Panc1 (cell line): ENCODE data around the gene VWA3B. TPM values are rescaled to one million over a fixed set of nuclear protein-coding genes. Genes with fewer than 3 reads are reported as not detected.

Experiments used
- ATAC-seq: fragments of 200-7000 bp; cut with Tn5 transposase; 2 replicates; pipeline ENCODE4 v1.9.1; 2020; ENCODE audit warnings: mild to moderate bottlenecking, moderate library complexity
- BruUV-seq: library from RNA; stranded (reverse); fragments of 400-500 nt; replicated peaks from 2 replicates; lab custom pipeline; 2021; lab: Mats Ljungman, UMichigan
- CTCF ChIA-PET: fragments of 300-600 bp; sonication (Branson Sonifier 250); formaldehyde crosslinking; loops from one replicate; lab custom pipeline; 2022; ENCODE audit warnings: antibody characterized with exemption; lab: Charles Lee
- POLR2A ChIA-PET: fragments of 300-600 bp; sonication (Branson Sonifier 250); formaldehyde crosslinking; loops from one replicate; lab custom pipeline; 2022; ENCODE audit warnings: antibody characterized with exemption; lab: Charles Lee
- DNase-seq: peaks from one replicate; pipeline ENCODE4 v3.0.0-alpha.2; 2010; ENCODE audit warnings: low read depth, low spot score
- H3K27ac ChIP-seq: 2 replicates; pipeline ENCODE4 v1.5.1; 2011; ENCODE audit warnings: mild to moderate bottlenecking, low read length, inconsistent platforms
- H3K27me3 ChIP-seq: fragments of 200-500 bp; sonication (Bioruptor generic); 2 replicates; pipeline ENCODE4 v1.6.0; 2014; ENCODE audit warnings: low read length, inconsistent platforms; ENCODE audit not compliant: control insufficient read depth, insufficient read depth
- H3K36me3 ChIP-seq: fragments of 200-500 bp; sonication (Bioruptor generic); 2 replicates; pipeline ENCODE4 v1.5.1; 2014; ENCODE audit warnings: inconsistent platforms, mild to moderate bottlenecking, low read length, moderate library complexity; ENCODE audit not compliant: control insufficient read depth, insufficient read depth
- H3K4me1 ChIP-seq: 2 replicates; pipeline ENCODE4 v1.5.1; 2011; ENCODE audit warnings: inconsistent platforms, mild to moderate bottlenecking, low read length, moderate library complexity; ENCODE audit not compliant: control insufficient read depth, insufficient read depth
- H3K4me3 ChIP-seq, 2 experiments: 2 replicates each; pipeline ENCODE4 v1.5.1; 2011 to 2012; ENCODE audit warnings: low read depth in 2 of 2, low read length in 2 of 2, mild to moderate bottlenecking in 2 of 2, inconsistent platforms in 1 of 2, moderate library complexity in 1 of 2
- H3K9me3 ChIP-seq: fragments of 200-500 bp; sonication (Bioruptor generic); 2 replicates; pipeline ENCODE4 v1.5.1; 2014; ENCODE audit warnings: low read depth, mild to moderate bottlenecking, inconsistent platforms, low read length, moderate library complexity; ENCODE audit not compliant: control insufficient read depth, insufficient read depth
- CTCF ChIP-seq: fragments of 450-650 bp; IDR thresholded peaks from 2 replicates; pipeline ENCODE4 v1.5.1; 2017; ENCODE audit warnings: mild to moderate bottlenecking
- POLR2AphosphoS5 ChIP-seq: IDR thresholded peaks from 2 replicates; pipeline ENCODE4 v1.6.1; 2012; ENCODE audit warnings: mild to moderate bottlenecking, low read depth, low read length, moderate library complexity
- REST ChIP-seq, 2 experiments: IDR thresholded peaks; 2 replicates each; pipeline ENCODE4 v1.6.1; 2011 to 2012; ENCODE audit warnings: low read depth in 2 of 2, control low read depth in 1 of 2, low read length in 1 of 2, mild to moderate bottlenecking in 1 of 2, moderate library complexity in 1 of 2; ENCODE audit not compliant: insufficient read depth in 1 of 2
- SIN3A ChIP-seq: IDR thresholded peaks from 2 replicates; pipeline ENCODE4 v1.6.1; 2012; ENCODE audit warnings: low read depth, mild to moderate bottlenecking, low read length, moderate library complexity, borderline replicate concordance; ENCODE audit not compliant: insufficient read depth
- TCF7L2 ChIP-seq: IDR thresholded peaks from 2 replicates; pipeline ENCODE4 v1.6.1; 2011; ENCODE audit warnings: mild to moderate bottlenecking, low read depth, low read length, inconsistent platforms
- in situ Hi-C: cut with HindIII; loops from 2 replicates; pipeline ENCODE4 v1.10.0; 2016; ENCODE audit warnings: low sequenced_read_pairs, low pct_unique_long_range_greater_than_20kb
- intact Hi-C: fragments of 100-400 bp; cut with micrococcal nuclease; formaldehyde crosslinking; loops from one replicate; pipeline ENCODE4 v1.10.0; 2022; ENCODE audit not compliant: unreplicated experiment
- total RNA-seq: library from RNA; stranded (reverse); gene quantifications from one replicate; pipeline ENCODE4 v1.2.1, GENCODE V29; 2021; ENCODE audit not compliant: unreplicated experiment

VWA3B gene
- total RNA-seq, 1 experiment from 2014 or later: not detected

GRCh38 chr2:98180456-98180855 lies 93.5 kb downstream of the VWA3B start:
- CTCF ChIA-PET: no interaction called here
- no peak overlapping the region for H3K27ac ChIP-seq
- H3K9me3 ChIP-seq: no peaks in the 10 kb centered on the region
- no peak overlapping the region for H3K4me3 ChIP-seq
- DNase-seq: no peak
- no peaks in the 10 kb centered on the region for H3K36me3 ChIP-seq
- intact Hi-C loops (no loop called here), in situ Hi-C loops (no loop called here)
- POLR2A ChIA-PET: no interaction called here
- no peak for TF ChIP-seq POLR2AphosphoS5
- no peak for TF ChIP-seq CTCF
- no peak for TF ChIP-seq SIN3A
- TF ChIP-seq REST (IDR thresholded peaks at IDR 0.05; ENCODE audit: insufficient read depth in 1 of 2, low read depth in 2 of 2, low read length in 1 of 2): no peak
- no peak for TF ChIP-seq TCF7L2
- BruUV-seq: no TSS peak
- no peaks in the 10 kb centered on the region for H3K4me1 ChIP-seq
- ATAC-seq: no peak
- H3K27me3 ChIP-seq: peaks cover 25% of the 10 kb centered on the region

GRCh38 chr2:98181346-98181745 lies 94.4 kb downstream of the VWA3B start:
- intact Hi-C loops: no loop called here
- ChIA-PET POLR2A (no interaction called here), CTCF (no interaction called here)
- in situ Hi-C loops: no loop called here
- BruUV-seq: no TSS peak
- TF ChIP-seq POLR2AphosphoS5: no peak
- TF ChIP-seq REST (IDR thresholded peaks at IDR 0.05; ENCODE audit: insufficient read depth in 1 of 2, low read depth in 2 of 2, low read length in 1 of 2): no peak
- TF ChIP-seq TCF7L2: no peak
- no peak for TF ChIP-seq SIN3A
- TF ChIP-seq CTCF: no peak
- no peaks in the 10 kb centered on the region for H3K36me3 ChIP-seq
- no peaks in the 10 kb centered on the region for H3K4me1 ChIP-seq
- no peak for ATAC-seq
- no peak overlapping the region for H3K27ac ChIP-seq
- H3K9me3 ChIP-seq: no peaks in the 10 kb centered on the region
- H3K27me3 ChIP-seq: peaks cover 22% of the 10 kb centered on the region
- DNase-seq: no peak
- no peak overlapping the region for H3K4me3 ChIP-seq
